BLaER1 treated with 17β-estradiol and CSF1 and Interleukin-3, amounts not matched to agents 10 nM and 100 nM (cell line): ENCODE data around the gene TNIK.

ENCODE experiments used
- H3K27ac ChIP-seq, 11 experiments: shearing (Covaris generic); formaldehyde crosslinking; 2 replicates each; pipeline ENCODE4 v1.8.1; 2022
- H3K27me3 ChIP-seq, 11 experiments: shearing (Covaris generic); formaldehyde crosslinking; 2 replicates each; pipeline ENCODE4 v1.8.1; 2022
- H3K36me3 ChIP-seq, 11 experiments: shearing (Covaris generic); formaldehyde crosslinking; 2 replicates each; pipeline ENCODE4 v1.8.1; 2022
- H3K4me1 ChIP-seq, 10 experiments: shearing (Covaris generic); formaldehyde crosslinking; 2 replicates each; pipeline ENCODE4 v1.8.1; 2022
- H3K4me2 ChIP-seq, 11 experiments: shearing (Covaris generic); formaldehyde crosslinking; 2 replicates each; pipeline ENCODE4 v1.8.1; 2022
- H3K4me3 ChIP-seq, 10 experiments: shearing (Covaris generic); formaldehyde crosslinking; 2 replicates each; pipeline ENCODE4 v1.8.1; 2022
- H3K9ac ChIP-seq, 11 experiments: shearing (Covaris generic); formaldehyde crosslinking; 2 replicates each; pipeline ENCODE4 v1.8.1; 2022
- H3K9me3 ChIP-seq, 11 experiments: shearing (Covaris generic); formaldehyde crosslinking; replicated peaks in 1 of 11; 2 replicates each; pipeline ENCODE4 v1.8.1; 2022
- H4K20me1 ChIP-seq, 11 experiments: shearing (Covaris generic); formaldehyde crosslinking; 2 replicates each; pipeline ENCODE4 v1.8.1; 2022
- Cebpa-rat ChIP-seq, 11 experiments: shearing (Covaris generic); IDR thresholded peaks; 2 replicates each; pipeline ENCODE4 v1.8.1; 2022

The TNIK gene

GRCh38 chr3:171445620-171446204, 14.5 kb downstream of the TNIK start:
- Histone ChIP-seq H3K27me3 (no peaks in the 10 kb centered on the region), H3K27ac (no peak overlapping the region), H3K9me3 (no peaks in the 10 kb centered on the region)

GRCh38 chr3:171444001-171444690, 16.1 kb downstream of the TNIK start:
- H3K27me3 ChIP-seq: no peaks in the 10 kb centered on the region
- H3K4me1 ChIP-seq: 0 out of 20 replicates have a peak, but pooled peaks cover 0 to 4% (median 0%) of the 10 kb centered on the region in 10 experiments
- H3K4me2 ChIP-seq: no peak overlapping the region

More at GRCh38 chr3:171445620-171446204, 14.5 kb downstream of the TNIK start:
- no peak overlapping the region for H3K4me3 ChIP-seq
- no peak overlapping the region for H3K9ac ChIP-seq
- H3K4me1 ChIP-seq: 0 out of 20 replicates have a peak, but pooled peaks cover 0 to 4% (median 0%) of the 10 kb centered on the region in 10 experiments
- no peak overlapping the region for H3K4me2 ChIP-seq
- H3K36me3 ChIP-seq: no peaks in the 10 kb centered on the region
- no peak for TF ChIP-seq Cebpa-rat (IDR thresholded peaks at IDR 0.05)
- no peaks in the 10 kb centered on the region for H4K20me1 ChIP-seq

GRCh38 chr3:171443211-171443957, 16.8 kb downstream of the TNIK start:
- Histone ChIP-seq H3K9me3 (no peaks in the 10 kb centered on the region), H3K27me3 (no peaks in the 10 kb centered on the region), H3K9ac (no peak overlapping the region), H3K4me2 (no peak overlapping the region), H3K4me3 (no peak overlapping the region), H3K27ac (no peak overlapping the region), H3K4me1 (0 out of 20 replicates have a peak, but pooled peaks cover 0 to 4% (median 0%) of the 10 kb centered on the region in 10 experiments), H3K36me3 (no peaks in the 10 kb centered on the region), H4K20me1 (no peaks in the 10 kb centered on the region)
- TF ChIP-seq Cebpa-rat (IDR thresholded peaks at IDR 0.05): no peak

More at GRCh38 chr3:171444001-171444690, 16.1 kb downstream of the TNIK start:
- Histone ChIP-seq H3K27ac (no peak overlapping the region), H3K9me3 (no peaks in the 10 kb centered on the region), H4K20me1 (no peaks in the 10 kb centered on the region), H3K9ac (no peak overlapping the region), H3K36me3 (no peaks in the 10 kb centered on the region), H3K4me3 (no peak overlapping the region)
- no peak for TF ChIP-seq Cebpa-rat (IDR thresholded peaks at IDR 0.05)

- Histone ChIP-seq H3K27ac (no peak overlapping the region), H3K27me3 (no peaks in the 10 kb centered on the region), H3K9ac (no peak overlapping the region), H3K9me3 (no peaks in the 10 kb centered on the region), H3K4me1 (0 out of 20 replicates have a peak, but pooled peaks cover 0 to 4% (median 0%) of the 10 kb centered on the region in 10 experiments), H3K36me3 (no peaks in the 10 kb centered on the region), H4K20me1 (no peaks in the 10 kb centered on the region), H3K4me3 (no peak overlapping the region), H3K4me2 (0 out of 22 replicates have a peak overlapping the region, but pooled peaks of 1 of the 11 experiments have one; percentile 1)
- TF ChIP-seq Cebpa-rat (IDR thresholded peaks at IDR 0.05): no peak
These were observed 18.0 kb downstream of the TNIK start for GRCh38 chr3:171442184-171442583.

GRCh38 chr3:171441381-171441780, 18.8 kb downstream of the TNIK start:
- no peak overlapping the region for H3K4me3 ChIP-seq
- no peak for TF ChIP-seq Cebpa-rat (IDR thresholded peaks at IDR 0.05)
- H3K27me3 ChIP-seq: no peaks in the 10 kb centered on the region
- H3K9ac ChIP-seq: no peak overlapping the region
- no peaks in the 10 kb centered on the region for H3K36me3 ChIP-seq
- H4K20me1 ChIP-seq: no peaks in the 10 kb centered on the region
- no peaks in the 10 kb centered on the region for H3K9me3 ChIP-seq
- H3K4me2 ChIP-seq: no peak overlapping the region
- H3K4me1 ChIP-seq: 0 out of 20 replicates have a peak, but pooled peaks cover 0 to 4% (median 0%) of the 10 kb centered on the region in 10 experiments
- no peak overlapping the region for H3K27ac ChIP-seq

GRCh38 chr3:171439996-171440395, 20.2 kb downstream of the TNIK start:
- Histone ChIP-seq H3K9me3 (no peaks in the 10 kb centered on the region), H4K20me1 (0 out of 22 replicates have a peak, but pooled peaks cover 0 to 3% (median 0%) of the 10 kb centered on the region in 11 experiments), H3K27me3 (no peaks in the 10 kb centered on the region), H3K4me3 (no peak overlapping the region), H3K4me1 (0 out of 20 replicates have a peak, but pooled peaks cover 0 to 4% (median 0%) of the 10 kb centered on the region in 10 experiments), H3K36me3 (no peaks in the 10 kb centered on the region), H3K27ac (no peak overlapping the region), H3K9ac (no peak overlapping the region), H3K4me2 (no peak overlapping the region)
- no peak for TF ChIP-seq Cebpa-rat (IDR thresholded peaks at IDR 0.05)

GRCh38 chr3:171437115-171437756, 23.0 kb downstream of the TNIK start:
- H3K27me3 ChIP-seq: no peaks in the 10 kb centered on the region
- no peak overlapping the region for H3K4me2 ChIP-seq
- H3K9me3 ChIP-seq: no peaks in the 10 kb centered on the region
- no peak overlapping the region for H3K9ac ChIP-seq
- H3K4me3 ChIP-seq: no peak overlapping the region
- H3K27ac ChIP-seq: no peak overlapping the region
- 0 out of 22 replicates have a peak, but pooled peaks cover 0 to 3% (median 0%) of the 10 kb centered on the region in 11 experiments for H4K20me1 ChIP-seq
- no peak for TF ChIP-seq Cebpa-rat (IDR thresholded peaks at IDR 0.05)
- 0 out of 20 replicates have a peak, but pooled peaks cover 0 to 1% (median 0%) of the 10 kb centered on the region in 10 experiments for H3K4me1 ChIP-seq
- no peaks in the 10 kb centered on the region for H3K36me3 ChIP-seq

GRCh38 chr3:171436380-171436779, 23.8 kb downstream of the TNIK start:
- no peak for TF ChIP-seq Cebpa-rat (IDR thresholded peaks at IDR 0.05)
- Histone ChIP-seq H3K9me3 (no peaks in the 10 kb centered on the region), H4K20me1 (0 out of 22 replicates have a peak, but pooled peaks cover 0 to 3% (median 0%) of the 10 kb centered on the region in 11 experiments), H3K27me3 (no peaks in the 10 kb centered on the region), H3K36me3 (no peaks in the 10 kb centered on the region), H3K4me3 (no peak overlapping the region), H3K4me2 (no peak overlapping the region), H3K27ac (no peak overlapping the region), H3K4me1 (no peaks in the 10 kb centered on the region), H3K9ac (no peak overlapping the region)
